ENCODE data around the gene DAGLA.

The DAGLA gene

GRCh38 chr11:61711037-61711436 is 30.8 kb downstream of the DAGLA start:
- TF ChIP-seq LEF1 (IDR thresholded peaks at IDR 0.05; ENCODE audit: borderline replicate concordance) (no peak), FOXK2 (IDR thresholded peaks at IDR 0.05) (no peak), BHLHE40 (IDR thresholded peaks at IDR 0.05; ENCODE audit: borderline replicate concordance) (no peak)
- ChIA-PET CTCF (no interaction called here), POLR2A (interaction anchor here (3.4 kb wide), 1 partner anchor 7 kb away, joined by 29 read pairs; no protein-coding TSS in a partner anchor)
- no peak for DNase-seq (ENCODE audit: extremely low spot score)

- DNase-seq (ENCODE audit: extremely low spot score) = no peak
- ChIA-PET CTCF (interaction anchor here (0.6 kb wide), 1 partner anchor 34 kb away, joined by 4 read pairs; no protein-coding TSS in a partner anchor), POLR2A (no interaction called here)
- TF ChIP-seq FOXK2 (IDR thresholded peaks at IDR 0.05) = no peak
- no peak for TF ChIP-seq TARDBP (IDR thresholded peaks at IDR 0.05)
- no peak for TF ChIP-seq SUZ12 (IDR thresholded peaks at IDR 0.05)
- TF ChIP-seq NFRKB (IDR thresholded peaks at IDR 0.05) = no peak
- TF ChIP-seq ZNF384 (IDR thresholded peaks at IDR 0.05) = no peak
- TF ChIP-seq PKNOX1 (IDR thresholded peaks at IDR 0.05) = no peak
- TF ChIP-seq ARNT (IDR thresholded peaks at IDR 0.05) = no peak
- no peak for TF ChIP-seq LEF1 (IDR thresholded peaks at IDR 0.05; ENCODE audit: borderline replicate concordance)
- no peak for TF ChIP-seq ELF4 (IDR thresholded peaks at IDR 0.05)
- no peak for TF ChIP-seq CTBP1 (IDR thresholded peaks at IDR 0.05; ENCODE audit: borderline replicate concordance)
- no peak for TF ChIP-seq FOXM1 (IDR thresholded peaks at IDR 0.05; ENCODE audit: borderline replicate concordance)
These were observed 31.3 kb downstream of the DAGLA start for GRCh38 chr11:61711498-61711897.

GRCh38 chr11:61712314-61712713 is 32.1 kb downstream of the DAGLA start:
- no peak for TF ChIP-seq TARDBP (IDR thresholded peaks at IDR 0.05)
- TF ChIP-seq SUZ12 (IDR thresholded peaks at IDR 0.05) = no peak
- TF ChIP-seq LEF1 (IDR thresholded peaks at IDR 0.05; ENCODE audit: borderline replicate concordance) = no peak
- TF ChIP-seq HDGF (IDR thresholded peaks at IDR 0.05; ENCODE audit: borderline replicate concordance) = no peak
- TF ChIP-seq ZNF384 (IDR thresholded peaks at IDR 0.05) = no peak
- no peak for TF ChIP-seq ARNT (IDR thresholded peaks at IDR 0.05)
- no peak for TF ChIP-seq CTBP1 (IDR thresholded peaks at IDR 0.05; ENCODE audit: borderline replicate concordance)
- no peak for TF ChIP-seq BHLHE40 (IDR thresholded peaks at IDR 0.05; ENCODE audit: borderline replicate concordance)
- no peak for TF ChIP-seq FOXK2 (IDR thresholded peaks at IDR 0.05)
- no peak for DNase-seq (ENCODE audit: extremely low spot score)
- CTCF ChIA-PET = interaction anchor here (1.2 kb wide), 1 partner anchor 21 kb away, joined by 3 read pairs; no protein-coding TSS in a partner anchor
- POLR2A ChIA-PET = no interaction called here

DNA sequence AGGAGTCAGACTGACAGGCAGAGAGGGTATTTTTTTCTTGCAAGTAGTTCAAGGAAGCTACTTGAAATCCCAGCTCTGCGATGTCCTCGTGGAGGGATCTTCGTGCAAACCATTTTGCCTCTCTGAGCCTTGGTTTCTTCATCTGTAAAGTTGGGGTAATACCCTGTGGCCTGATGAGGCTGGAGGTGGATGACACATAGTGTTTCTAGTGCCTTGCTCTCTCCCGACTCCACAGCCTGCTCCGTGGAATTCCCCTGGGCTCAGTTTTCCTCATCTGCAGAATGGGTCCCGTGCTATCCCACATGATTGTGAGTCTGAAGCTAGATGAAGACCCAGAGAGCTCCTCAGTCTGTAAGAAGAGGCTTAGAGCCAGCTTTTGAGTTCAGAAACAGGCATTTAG is 32.7 kb downstream of the DAGLA start:
- no peak for DNase-seq (ENCODE audit: extremely low spot score)
- CTCF ChIA-PET = interaction anchor here (1.2 kb wide), 1 partner anchor 20 kb away, joined by 3 read pairs; no protein-coding TSS in a partner anchor
- POLR2A ChIA-PET = no interaction called here
- TF ChIP-seq LEF1 (IDR thresholded peaks at IDR 0.05; ENCODE audit: borderline replicate concordance) (no peak), SUZ12 (IDR thresholded peaks at IDR 0.05) (no peak), CTBP1 (IDR thresholded peaks at IDR 0.05; ENCODE audit: borderline replicate concordance) (no peak), ARNT (IDR thresholded peaks at IDR 0.05) (no peak), ZNF384 (IDR thresholded peaks at IDR 0.05) (no peak), PKNOX1 (IDR thresholded peaks at IDR 0.05) (no peak)

- CTCF ChIA-PET = interaction anchor here (1.2 kb wide), 1 partner anchor 20 kb away, joined by 3 read pairs; no protein-coding TSS in a partner anchor
- DNase-seq (ENCODE audit: extremely low spot score) = no peak
- TF ChIP-seq ZNF384 (IDR thresholded peaks at IDR 0.05) (no peak), SP1 (IDR thresholded peaks at IDR 0.05) (no peak), ARNT (IDR thresholded peaks at IDR 0.05) (no peak), LEF1 (IDR thresholded peaks at IDR 0.05; ENCODE audit: borderline replicate concordance) (no peak), L3MBTL2 (conservative IDR thresholded peaks at IDR 0.05) (no peak), PKNOX1 (IDR thresholded peaks at IDR 0.05) (no peak), TARDBP (IDR thresholded peaks at IDR 0.05) (no peak), NFRKB (IDR thresholded peaks at IDR 0.05) (no peak), FOXK2 (IDR thresholded peaks at IDR 0.05) (no peak), ELF4 (IDR thresholded peaks at IDR 0.05) (no peak), BHLHE40 (IDR thresholded peaks at IDR 0.05; ENCODE audit: borderline replicate concordance) (no peak), FOXA1 (IDR thresholded peaks at IDR 0.05) (no peak), CTBP1 (IDR thresholded peaks at IDR 0.05; ENCODE audit: borderline replicate concordance) (no peak)
- POLR2A ChIA-PET = no interaction called here
These were observed 33.3 kb downstream of the DAGLA start for GRCh38 chr11:61713464-61713863.

- ChIA-PET CTCF (no interaction called here), POLR2A (no interaction called here)
- TF ChIP-seq ELF4 (IDR thresholded peaks at IDR 0.05) (no peak), CTBP1 (IDR thresholded peaks at IDR 0.05; ENCODE audit: borderline replicate concordance) (no peak), FOXA1 (IDR thresholded peaks at IDR 0.05) (no peak), ZNF384 (IDR thresholded peaks at IDR 0.05) (no peak), BHLHE40 (IDR thresholded peaks at IDR 0.05; ENCODE audit: borderline replicate concordance) (no peak)
- DNase-seq (ENCODE audit: extremely low spot score) = no peak
These were observed 33.7 kb downstream of the DAGLA start for GRCh38 chr11:61713906-61714305.

DNA sequence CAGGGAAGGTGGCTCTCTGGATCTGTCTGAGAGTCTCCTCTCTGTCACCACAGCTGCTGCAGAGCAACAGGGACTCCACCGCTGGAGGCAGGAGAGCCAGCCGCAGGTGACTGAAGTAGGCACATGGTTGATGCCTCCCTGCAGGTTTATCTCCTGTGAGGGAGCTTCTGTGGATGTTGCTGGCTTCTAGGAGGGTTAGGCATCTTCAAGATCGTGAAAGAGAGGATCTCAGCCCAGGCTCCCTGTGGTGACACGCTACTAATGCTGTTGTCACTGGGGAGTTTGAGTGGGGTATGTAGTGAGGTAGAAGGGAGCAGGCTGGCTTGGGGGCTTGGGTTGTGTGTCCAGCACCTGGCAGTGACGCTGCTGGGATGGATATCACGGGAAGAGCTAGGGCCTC is 34.1 kb downstream of the DAGLA start:
- POLR2A ChIA-PET = no interaction called here

More for the DNA sequence above, 34.1 kb downstream of the DAGLA start:
- CTCF ChIA-PET = no interaction called here
- no peak for DNase-seq (ENCODE audit: extremely low spot score)
- TF ChIP-seq ZNF384 (IDR thresholded peaks at IDR 0.05) = no peak
- TF ChIP-seq BHLHE40 (IDR thresholded peaks at IDR 0.05; ENCODE audit: borderline replicate concordance) = no peak
- no peak for TF ChIP-seq LEF1 (IDR thresholded peaks at IDR 0.05; ENCODE audit: borderline replicate concordance)
- no peak for TF ChIP-seq TARDBP (IDR thresholded peaks at IDR 0.05)
- TF ChIP-seq L3MBTL2 (conservative IDR thresholded peaks at IDR 0.05) = no peak
- TF ChIP-seq SP1 (IDR thresholded peaks at IDR 0.05) = no peak
- no peak for TF ChIP-seq NFRKB (IDR thresholded peaks at IDR 0.05)
- TF ChIP-seq FOXM1 (IDR thresholded peaks at IDR 0.05; ENCODE audit: borderline replicate concordance) = no peak
- no peak for TF ChIP-seq FOXA1 (IDR thresholded peaks at IDR 0.05)
- no peak for TF ChIP-seq ELF4 (IDR thresholded peaks at IDR 0.05)
- no peak for TF ChIP-seq HDGF (IDR thresholded peaks at IDR 0.05; ENCODE audit: borderline replicate concordance)
